GM04504 (cell line): ENCODE measurements around the gene IP6K3.

Source experiments
- DNase-seq: peaks from one replicate; pipeline ENCODE4 v3.0.0-alpha.2; 2012; ENCODE audit warnings: low read depth

The IP6K3 gene, protein sequence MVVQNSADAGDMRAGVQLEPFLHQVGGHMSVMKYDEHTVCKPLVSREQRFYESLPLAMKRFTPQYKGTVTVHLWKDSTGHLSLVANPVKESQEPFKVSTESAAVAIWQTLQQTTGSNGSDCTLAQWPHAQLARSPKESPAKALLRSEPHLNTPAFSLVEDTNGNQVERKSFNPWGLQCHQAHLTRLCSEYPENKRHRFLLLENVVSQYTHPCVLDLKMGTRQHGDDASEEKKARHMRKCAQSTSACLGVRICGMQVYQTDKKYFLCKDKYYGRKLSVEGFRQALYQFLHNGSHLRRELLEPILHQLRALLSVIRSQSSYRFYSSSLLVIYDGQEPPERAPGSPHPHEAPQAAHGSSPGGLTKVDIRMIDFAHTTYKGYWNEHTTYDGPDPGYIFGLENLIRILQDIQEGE

GRCh38 chr6:33746651-33747100 lies at the start of gene IP6K3:
Gene IP6K3 (minus strand): TSS chr6:33746905. CDS start chr6:33735476, 11,429 bp downstream.
- no peak for DNase-seq

GRCh38 chr6:33794910-33795623 lies 48.4 kb upstream of the IP6K3 start:
- no peak for DNase-seq

- no peak for DNase-seq
Observed at GRCh38 chr6:33792981-33793380, 46.3 kb upstream of the IP6K3 start.

DNA sequence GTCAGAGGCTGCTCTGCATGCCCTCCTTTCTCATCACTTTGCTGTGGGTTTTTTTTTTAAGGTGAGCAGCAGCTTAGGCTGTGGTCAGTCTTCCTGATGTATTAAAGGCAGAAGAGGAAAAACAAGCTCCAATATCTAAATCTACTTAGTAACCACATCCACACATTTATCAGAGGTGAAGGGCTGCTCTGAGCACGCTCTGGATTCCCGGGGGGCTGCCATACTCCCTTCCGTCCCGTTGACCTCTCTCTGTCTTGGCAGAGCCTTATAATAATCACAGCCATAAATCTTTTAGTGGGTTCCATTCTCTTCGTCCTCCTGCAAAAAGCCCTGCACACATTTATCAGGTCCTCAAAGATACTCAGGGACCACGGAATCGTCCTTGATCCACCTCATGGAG lies 44.9 kb upstream of the IP6K3 start:
- DNase-seq: no peak

- DNase-seq: no peak
Observed at GRCh38 chr6:33790910-33791309, 44.2 kb upstream of the IP6K3 start.

DNA sequence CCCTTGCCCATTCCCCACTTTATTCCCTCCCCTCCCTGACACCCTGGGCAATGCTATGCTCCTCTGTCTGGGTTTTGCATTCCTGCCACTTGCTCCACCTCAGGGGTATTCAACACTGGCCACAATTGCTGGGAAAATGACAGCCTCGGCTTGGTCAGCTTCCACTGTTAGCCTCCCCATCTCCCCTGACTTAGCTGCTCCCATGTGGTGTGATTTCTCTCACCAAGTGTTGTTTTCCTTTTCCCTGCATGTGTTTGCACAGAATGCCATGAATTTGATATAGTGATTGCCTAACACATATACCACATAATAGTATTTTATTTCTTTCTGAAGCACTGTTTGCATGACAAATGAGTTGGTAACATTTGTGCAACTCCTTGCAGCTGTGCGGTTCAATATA lies 43.7 kb upstream of the IP6K3 start:
- no peak for DNase-seq

DNA sequence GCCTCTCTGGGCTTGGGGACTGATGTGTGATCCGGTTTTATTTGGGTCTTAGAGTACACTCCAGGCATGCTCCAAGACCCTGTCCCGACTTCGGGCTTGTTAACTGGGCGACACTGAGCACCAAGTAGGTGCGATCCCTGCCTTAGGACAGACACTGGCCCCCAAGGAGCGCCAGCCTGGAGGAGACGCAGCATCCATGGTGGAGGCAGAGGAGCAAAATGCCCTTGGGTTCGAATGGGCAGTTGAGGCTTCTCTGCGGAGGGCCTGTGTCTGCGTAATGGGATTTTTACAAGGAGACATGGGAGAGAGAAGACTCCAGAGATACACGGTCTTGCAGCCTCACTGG lies 42.8 kb upstream of the IP6K3 start:
- DNase-seq: no peak

GRCh38 chr6:33788694-33789549 lies 42.2 kb upstream of the IP6K3 start, which contains the start of gene LEMD2:
Gene LEMD2 (minus strand): TSS chr6:33789130. CDS start chr6:33789116, 14 bp downstream.
- peak; percentile 90 for DNase-seq

- peak; percentile 54 for DNase-seq
Observed at GRCh38 chr6:33787954-33788693, 41.4 kb upstream of the IP6K3 start.

- no peak for DNase-seq
Observed at GRCh38 chr6:33787346-33787953, 40.7 kb upstream of the IP6K3 start.

DNA sequence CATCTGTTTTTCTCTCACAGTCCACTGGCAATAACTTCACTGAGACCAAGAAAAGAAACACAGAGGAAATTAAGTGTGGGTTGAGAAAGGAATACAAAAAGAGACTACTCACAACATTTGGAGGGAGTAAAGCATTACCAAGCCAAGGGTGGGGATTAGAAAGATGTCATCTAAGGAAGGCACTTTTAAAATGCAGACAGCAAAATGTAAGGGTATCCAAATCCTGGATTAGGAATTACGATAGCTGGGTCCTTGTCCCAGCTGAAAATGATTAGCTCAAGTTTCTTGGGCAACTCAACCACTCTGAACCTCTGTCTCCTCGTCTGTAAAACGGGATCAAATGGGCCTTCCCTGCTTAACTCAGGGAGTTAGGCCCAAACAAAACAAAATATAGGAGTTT lies 40.0 kb upstream of the IP6K3 start:
- DNase-seq: no peak

DNA sequence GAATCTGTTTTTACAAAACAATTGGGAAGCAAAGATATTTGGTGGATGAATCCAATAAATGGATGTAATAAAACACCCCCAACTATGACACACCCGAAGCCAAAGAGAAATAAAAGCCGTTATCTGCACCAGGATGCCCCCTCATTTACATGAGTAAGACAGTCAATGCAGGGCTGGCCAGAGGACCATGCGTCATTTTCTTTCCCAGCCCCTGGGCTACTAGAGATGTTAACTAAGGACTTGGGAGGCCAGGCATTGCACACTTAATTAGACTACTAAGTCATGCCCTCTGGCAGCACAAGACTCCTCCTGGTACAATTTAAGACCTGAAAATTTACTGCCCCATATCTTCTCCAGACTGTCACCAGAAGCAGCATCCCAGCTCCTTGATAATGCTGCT lies 39.1 kb upstream of the IP6K3 start:
- peak; percentile 80 for DNase-seq

- DNase-seq: no peak
Observed at GRCh38 chr6:33784787-33785186, 38.1 kb upstream of the IP6K3 start.

- no peak for DNase-seq
Observed at GRCh38 chr6:33783781-33784520, 37.2 kb upstream of the IP6K3 start.

GRCh38 chr6:33782561-33782960 lies 35.9 kb upstream of the IP6K3 start:
- DNase-seq: no peak

- DNase-seq: no peak
Observed at GRCh38 chr6:33781131-33781975, 34.6 kb upstream of the IP6K3 start.

GRCh38 chr6:33779895-33780294 lies 33.2 kb upstream of the IP6K3 start:
- DNase-seq: no peak

DNA sequence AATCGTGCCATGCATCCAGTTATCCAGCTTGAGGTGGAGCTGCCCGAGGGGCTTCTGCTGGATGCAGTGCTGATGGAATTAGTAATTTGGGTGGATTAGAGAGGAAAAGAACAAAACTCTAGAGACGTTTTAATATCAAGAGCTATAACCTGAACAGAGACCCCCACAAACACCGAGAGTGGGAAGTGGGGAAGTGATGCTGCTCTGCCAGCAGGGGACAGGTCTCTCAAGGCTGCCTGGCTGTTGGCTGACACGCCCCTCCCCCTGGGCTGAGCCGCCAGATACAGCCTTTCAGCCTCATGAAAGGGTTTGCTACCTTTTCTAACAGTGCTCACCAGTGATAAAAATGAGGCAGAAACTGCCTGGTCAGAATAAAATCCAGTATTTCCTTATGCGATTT lies 32.6 kb upstream of the IP6K3 start:
- DNase-seq: no peak

- DNase-seq: no peak
Observed at GRCh38 chr6:33778444-33779121, 31.9 kb upstream of the IP6K3 start.
